Stimulated activated CD8-positive, alpha-beta memory T cell treated with anti-CD3 and anti-CD28 coated beads, Interleukin-12 subunit alpha, Interleukin-12 subunit beta, amount 100 ng/mL, for 24 hours (primary cell): ENCODE measurements around the gene CNN3.

Experiments
- DNase-seq: peaks from one replicate; pipeline ENCODE4 v3.0.0-alpha.2; 2020; ENCODE audit errors: extremely low read depth

CNN3 gene

DNA sequence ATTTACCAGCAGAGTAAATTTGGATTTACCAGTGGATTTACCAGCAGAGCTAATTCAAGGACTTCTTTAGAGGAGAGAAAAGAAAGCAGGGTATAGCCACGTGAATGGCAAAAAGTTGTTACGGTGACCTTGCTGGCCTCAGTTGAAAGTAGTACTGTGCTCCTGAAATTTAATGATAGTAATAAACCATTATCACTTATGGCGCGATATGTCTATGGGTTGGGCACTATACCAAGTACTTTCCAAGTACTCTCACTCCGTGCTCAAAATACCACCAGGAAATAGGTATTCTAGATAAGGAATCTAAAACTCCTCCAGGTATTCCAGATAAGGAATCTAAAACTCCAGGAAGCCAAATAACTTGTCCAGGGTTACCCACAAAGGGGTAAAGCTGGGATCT lies 70.9 kb downstream of the CNN3 start:
- no peak for DNase-seq

DNA sequence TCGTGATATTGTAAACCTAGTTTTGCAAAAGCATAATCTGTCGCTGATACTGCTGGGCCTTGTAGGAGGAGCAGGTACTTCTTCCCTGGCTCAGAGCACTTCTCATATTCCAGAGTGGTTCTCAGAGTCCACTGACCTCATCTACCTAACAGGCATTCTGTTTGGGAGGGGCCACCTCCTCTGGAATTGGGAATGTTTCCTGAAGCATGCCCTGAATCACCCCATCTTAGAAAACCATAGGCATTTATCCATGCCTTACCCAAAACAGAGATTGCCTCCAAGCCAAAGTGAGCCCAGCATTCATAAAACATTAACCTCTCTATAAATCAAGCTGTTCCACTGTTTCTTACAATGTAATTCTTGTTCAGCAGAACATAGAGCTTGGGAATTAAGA lies 71.6 kb downstream of the CNN3 start:
- DNase-seq, result no peak

DNA sequence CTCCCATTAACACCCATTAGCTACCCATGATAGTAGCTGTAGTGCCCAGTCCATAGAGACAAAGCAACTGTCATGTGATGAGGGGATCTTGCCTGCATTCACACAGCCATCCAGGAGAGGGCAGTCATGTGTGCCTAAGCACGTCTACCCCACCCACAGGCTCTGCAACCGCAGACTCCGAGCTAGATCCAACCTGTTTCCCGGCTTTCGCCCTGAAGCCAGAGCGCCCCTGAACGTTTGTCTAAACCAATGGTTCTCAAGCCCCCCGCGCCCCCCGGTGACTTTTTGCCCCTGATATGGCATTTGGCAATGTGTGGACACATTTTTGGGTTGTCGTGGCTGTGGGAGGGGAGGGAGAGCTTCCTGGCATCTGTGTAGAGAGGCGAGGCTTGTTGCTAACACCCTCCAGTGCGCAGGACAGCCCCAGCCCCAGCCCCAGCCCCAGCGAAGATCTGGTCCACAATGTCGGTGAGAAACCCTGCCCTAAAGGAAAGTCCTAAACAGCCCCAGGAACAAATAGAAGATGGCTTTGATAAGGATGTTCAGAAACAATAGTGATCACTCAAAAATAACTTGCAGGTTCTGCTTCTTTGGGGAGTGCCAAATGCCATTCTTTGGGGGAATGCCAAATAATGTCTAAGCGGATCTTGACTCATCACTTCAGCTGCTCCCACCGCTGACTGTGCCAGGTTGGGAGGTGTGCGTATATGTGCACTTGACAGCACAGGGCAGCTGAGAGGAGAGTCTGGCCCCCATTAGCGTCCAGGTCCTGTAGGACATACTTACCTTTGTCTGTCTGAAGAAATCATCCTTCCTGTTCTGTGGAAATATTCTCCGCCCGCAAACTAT lies 72.2 kb downstream of the CNN3 start:
- peak; percentile 42 for DNase-seq

DNA sequence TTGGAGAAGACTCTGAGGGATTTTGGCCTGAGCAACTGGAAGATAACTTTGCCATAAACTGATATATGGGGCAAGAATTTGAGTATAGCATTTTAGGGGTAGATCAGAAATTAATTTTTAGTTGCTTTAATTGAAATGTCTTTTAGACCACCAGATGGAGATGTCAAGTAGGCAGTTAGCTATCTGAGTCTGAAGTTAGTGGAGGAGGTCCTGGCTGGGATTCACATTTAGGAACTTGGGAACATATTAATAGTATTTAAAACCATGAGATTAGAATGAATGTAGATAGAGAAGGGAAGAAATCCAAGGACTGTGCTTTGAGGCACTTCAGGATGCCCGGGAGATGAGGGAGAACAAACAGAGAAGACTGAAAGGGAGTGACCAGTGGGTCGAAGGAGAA lies 74.1 kb downstream of the CNN3 start:
- no peak for DNase-seq

DNA sequence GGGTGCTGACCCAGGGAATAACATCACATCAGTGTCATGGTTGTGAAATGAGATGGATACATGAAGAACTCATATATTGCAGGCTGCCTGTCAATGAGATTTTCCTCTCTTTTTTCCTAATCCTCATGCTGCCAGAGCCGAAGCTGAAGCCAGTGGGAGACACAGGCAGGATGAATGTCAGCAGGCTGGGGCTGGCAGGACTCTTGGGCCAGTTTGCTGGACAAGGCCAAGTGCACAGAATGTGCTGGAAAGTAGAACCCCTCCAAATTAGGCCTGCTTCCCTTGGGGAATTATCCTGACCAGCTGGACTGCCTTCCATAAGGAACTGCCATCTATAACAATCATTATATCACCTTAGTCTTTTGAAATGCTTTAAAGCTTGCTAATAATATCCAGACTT lies 75.3 kb downstream of the CNN3 start:
- DNase-seq, result no peak
